H1 (cell line): ENCODE data around the gene NODAL. TPM values are rescaled to one million over a fixed set of nuclear protein-coding genes. Genes with fewer than 3 reads are reported as not detected.

Experiments used
- POLR2AphosphoS5 ChIP-seq: IDR thresholded peaks from 2 replicates; pipeline ENCODE4 v1.6.1; 2011; ENCODE audit warnings: low read depth, low read length
- polyA plus RNA-seq, 7 experiments: library from polyadenylated mRNA; depleted of rRNA in 3 of 7; stranded (reverse) in 5 of 7; unstranded in 2 of 7; fragments of >200 nt in 5 of 7; fragments of 200-250 nt in 2 of 7; gene quantifications; 1 replicate in 5 of 7; 2 replicates in 1 of 7; 4 replicates in 1 of 7; pipeline versions ENCODE4 v1.2.1 to v1.2.3, GENCODE V29; 2011 to 2013; ENCODE audit warnings: missing spikeins in 2 of 7, mixed read lengths in 2 of 7
- total RNA-seq: library from RNA; stranded (reverse); fragmentation: NEBNext Ultra II Directional; extraction: Animal tissue kit (Norgen Biotek cat#: 25700); gene quantifications from 2 replicates; pipeline ENCODE4 v1.2.1, GENCODE V29; 2021

Gene NODAL
- total and polyA plus RNA-seq, 2 of the 8 experiments (the other 6 are each of a cell fraction or from before 2014, with no cell fraction given), result 2.0 to 7.3 TPM

- TF ChIP-seq POLR2AphosphoS5, result peak; percentile 90
These were observed 37.3 kb downstream of the NODAL start, which contains the start of gene EIF4EBP2 (continued) for GRCh38 chr10:70404036-70404786.
